Fibroblast of villous mesenchyme (primary cell): ENCODE measurements around the gene GNAL. TPM values are rescaled to one million over a fixed set of nuclear protein-coding genes. Genes with fewer than 3 reads are reported as not detected.

Experiments
- DNase-seq: peaks from one replicate; pipeline ENCODE4 v3.0.0-alpha.2; 2010; ENCODE audit warnings: low read depth
- H3K4me3 ChIP-seq: 2 replicates; pipeline ENCODE4 v1.5.1; 2011; ENCODE audit warnings: low read depth, mild to moderate bottlenecking, low read length
- CTCF ChIP-seq: IDR thresholded peaks from 2 replicates; pipeline ENCODE4 v1.5.1; 2012; ENCODE audit warnings: low read depth, mild to moderate bottlenecking, low read length; ENCODE audit not compliant: insufficient read depth
- total RNA-seq: library from RNA; depleted of rRNA; stranded (reverse); fragments of >200 nt; gene quantifications from 2 replicates; pipeline ENCODE4 v1.2.3, GENCODE V29; 2012

GNAL gene
- total RNA-seq, 1 donor, result under 0.01 TPM

GRCh38 chr18:11834772-11835171 is 145.7 kb downstream of the GNAL start:
- no peak overlapping the region for H3K4me3 ChIP-seq
- no peak for DNase-seq
- no peak for TF ChIP-seq CTCF

- no peak for TF ChIP-seq CTCF
- no peak overlapping the region for H3K4me3 ChIP-seq
- no peak for DNase-seq
Measured at GRCh38 chr18:11839556-11839955, 150.5 kb downstream of the GNAL start.

- no peak for DNase-seq
- no peak overlapping the region for H3K4me3 ChIP-seq
- no peak for TF ChIP-seq CTCF
Measured at GRCh38 chr18:11840493-11840892, 151.4 kb downstream of the GNAL start.

GRCh38 chr18:11842562-11842961 is 153.5 kb downstream of the GNAL start:
- H3K4me3 ChIP-seq, result no peak overlapping the region
- TF ChIP-seq CTCF, result no peak
- no peak for DNase-seq

- DNase-seq, result no peak
- TF ChIP-seq CTCF, result no peak
- H3K4me3 ChIP-seq, result no peak overlapping the region
Measured at GRCh38 chr18:11844436-11844835, 155.4 kb downstream of the GNAL start.

- TF ChIP-seq CTCF, result no peak
- DNase-seq, result no peak
- H3K4me3 ChIP-seq, result no peak overlapping the region
Measured at GRCh38 chr18:11845654-11846053, 156.6 kb downstream of the GNAL start.

- no peak for TF ChIP-seq CTCF
- no peak overlapping the region for H3K4me3 ChIP-seq
- no peak for DNase-seq
Measured at GRCh38 chr18:11847811-11848210, 158.7 kb downstream of the GNAL start.
